HG02852 (cell line): Measurements from ENCODE around the gene SELENOI.
"Not testable (repeated sequence)": the region's sequence is repeated elsewhere in the genome, so short reads cannot be mapped to it uniquely, and the experiment has no call there.

Source experiments
- ATAC-seq: cut with Tn5 transposase; IDR thresholded peaks from one replicate; pipeline ENCODE4 v1.9.1; 2021; ENCODE audit warnings: mild to moderate bottlenecking, moderate library complexity; ENCODE audit not compliant: unreplicated experiment

Gene SELENOI

GRCh38 chr2:26355038-26355995, 9.4 kb downstream of the SELENOI start:
- no peak for ATAC-seq

DNA sequence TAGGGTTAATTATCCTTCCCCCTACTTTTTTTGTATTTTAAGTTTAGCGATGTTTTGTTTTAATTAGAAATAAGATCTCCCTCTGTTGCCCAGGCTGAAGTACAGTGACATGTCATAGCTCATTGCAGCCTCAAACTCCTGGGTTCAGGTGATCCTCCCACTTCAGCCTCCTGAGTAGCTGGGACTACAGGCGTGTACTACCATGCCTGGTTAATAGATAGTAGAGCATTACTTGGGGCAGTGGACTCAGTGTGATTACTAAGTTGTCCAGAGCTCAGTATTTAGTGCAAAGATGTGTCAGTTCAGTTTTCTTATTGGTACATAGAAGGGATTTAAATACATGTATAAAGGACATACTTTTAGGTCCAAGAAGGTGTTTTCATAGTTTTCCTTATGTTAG, 10.2 kb downstream of the SELENOI start:
- ATAC-seq, result no peak

- no peak for ATAC-seq
Measured at GRCh38 chr2:26356771-26357170, 10.8 kb downstream of the SELENOI start.

DNA sequence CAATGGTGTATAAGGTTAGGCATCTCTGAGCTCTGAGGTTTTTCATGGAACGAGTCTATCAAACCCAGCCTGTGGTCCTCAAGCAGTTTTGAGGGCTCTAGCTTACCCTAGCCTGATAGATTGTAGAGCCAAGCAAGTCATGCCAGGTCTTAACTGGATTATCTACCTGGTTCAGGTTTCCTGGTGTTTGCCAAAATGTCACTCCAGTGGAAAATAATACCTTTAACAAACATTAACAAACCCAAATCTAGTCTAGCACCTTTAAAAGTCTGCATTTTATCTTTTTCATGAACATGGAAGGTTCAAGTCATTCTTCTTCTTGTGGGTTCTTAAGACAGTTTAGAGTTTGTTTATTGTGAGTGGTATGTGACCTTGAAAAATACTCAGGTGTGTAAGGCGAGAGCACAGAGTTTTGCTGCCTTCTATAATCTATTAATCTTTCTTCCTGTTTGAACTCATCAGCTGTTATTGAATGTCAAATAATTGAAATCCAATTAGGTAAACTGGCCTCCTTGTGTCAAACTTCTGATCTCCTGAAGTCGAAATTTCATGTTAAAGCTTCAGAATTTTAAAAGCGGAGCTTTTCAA, 14.0 kb downstream of the SELENOI start:
- no peak for ATAC-seq

DNA sequence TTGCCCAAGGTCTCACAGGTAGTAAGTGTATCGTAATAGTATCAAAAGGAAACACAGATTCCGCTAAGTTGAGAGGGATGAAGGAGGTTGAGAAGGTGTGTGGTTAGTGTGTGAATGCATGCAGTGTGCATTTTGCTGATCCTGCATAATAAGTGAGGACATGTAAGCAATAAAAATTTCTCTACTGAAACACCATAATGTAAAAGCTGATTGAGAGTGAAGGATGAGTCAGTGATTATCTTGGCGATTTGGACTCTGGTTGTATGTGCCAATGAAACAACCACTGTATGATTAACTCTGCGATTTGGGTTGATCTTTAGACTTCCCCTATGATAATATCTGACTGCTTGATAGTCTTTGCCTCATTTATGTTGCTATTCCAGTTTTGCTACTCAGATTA, 17.4 kb downstream of the SELENOI start:
- no peak for ATAC-seq

- no peak for ATAC-seq
Measured at GRCh38 chr2:26363958-26364357, 18.0 kb downstream of the SELENOI start.

DNA sequence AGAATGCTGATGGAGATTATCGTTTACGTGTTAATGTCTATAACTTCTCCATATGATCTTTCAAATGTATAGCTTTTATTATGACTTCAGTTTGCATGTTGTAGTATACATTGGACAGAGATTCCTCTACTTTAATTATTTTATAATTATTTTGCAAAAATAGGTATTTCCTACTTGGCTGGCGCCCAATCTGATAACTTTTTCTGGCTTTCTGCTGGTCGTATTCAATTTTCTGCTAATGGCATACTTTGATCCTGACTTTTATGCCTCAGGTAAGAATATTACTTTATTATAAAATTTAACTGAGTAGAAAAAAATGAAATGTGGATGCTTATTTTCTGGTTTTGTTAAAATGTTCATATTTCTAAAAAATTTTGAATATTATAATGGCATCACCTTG, 18.7 kb downstream of the SELENOI start:
- ATAC-seq, result no peak

- no peak for ATAC-seq
Measured at GRCh38 chr2:26366957-26367356, 21.0 kb downstream of the SELENOI start.

DNA sequence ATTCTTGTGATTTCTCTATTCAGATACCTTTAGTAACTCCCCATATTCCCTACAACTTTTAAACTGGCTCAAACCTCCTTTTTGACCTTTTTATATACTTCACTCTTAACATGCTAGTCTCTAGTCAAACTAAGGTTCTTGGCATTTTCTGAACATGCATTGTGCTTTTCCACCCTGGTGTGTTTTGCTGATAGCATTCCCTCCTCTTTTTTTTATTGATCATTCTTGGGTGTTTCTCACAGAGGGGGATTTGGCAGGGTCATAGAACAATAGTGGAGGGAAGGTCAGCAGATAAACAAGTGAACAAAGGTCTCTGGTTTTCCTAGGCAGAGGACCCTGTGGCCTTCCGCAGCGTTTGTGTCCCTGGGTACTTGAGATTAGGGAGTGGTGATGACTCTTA, 23.7 kb downstream of the SELENOI start:
- not testable (repeated sequence) for ATAC-seq

DNA sequence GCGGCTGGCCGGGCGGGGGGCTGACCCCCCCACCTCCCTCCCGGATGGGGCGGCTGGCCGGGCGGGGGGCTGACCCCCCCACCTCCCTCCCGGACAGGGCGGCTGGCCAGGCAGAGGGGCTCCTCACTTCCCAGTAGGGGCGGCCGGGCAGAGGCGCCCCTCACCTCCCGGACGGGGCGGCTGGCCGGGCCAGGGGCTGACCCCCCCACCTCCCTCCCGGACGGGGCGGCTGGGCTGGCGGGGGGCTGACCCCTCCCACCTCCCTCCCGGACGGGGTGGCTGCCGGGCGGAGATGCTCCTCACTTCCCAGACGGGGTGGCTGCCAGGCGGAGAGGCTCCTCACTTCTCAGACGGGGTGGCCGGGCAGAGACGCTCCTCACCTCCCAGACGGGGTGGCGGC, 25.0 kb downstream of the SELENOI start:
- not testable (repeated sequence) for ATAC-seq

DNA sequence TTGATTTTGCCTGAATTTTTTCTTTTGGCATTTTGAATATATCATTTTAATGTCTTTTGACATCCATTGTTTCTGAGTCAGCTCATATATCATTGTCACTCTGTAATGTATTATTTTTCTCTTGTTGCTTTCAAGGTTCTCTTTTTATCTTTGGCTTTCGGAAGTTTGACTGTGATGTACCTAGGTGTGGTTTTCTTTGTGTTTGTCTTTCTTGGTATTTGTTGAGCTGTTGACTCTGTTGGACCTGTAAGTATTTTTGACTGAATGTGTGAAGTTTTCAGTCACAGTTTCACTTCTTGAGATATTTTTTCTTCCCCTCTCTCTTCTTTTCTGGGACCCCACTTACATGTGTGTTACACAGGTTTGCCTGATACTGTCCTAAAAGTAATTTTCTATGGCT, 30.9 kb downstream of the SELENOI start:
- ATAC-seq, result no peak

DNA sequence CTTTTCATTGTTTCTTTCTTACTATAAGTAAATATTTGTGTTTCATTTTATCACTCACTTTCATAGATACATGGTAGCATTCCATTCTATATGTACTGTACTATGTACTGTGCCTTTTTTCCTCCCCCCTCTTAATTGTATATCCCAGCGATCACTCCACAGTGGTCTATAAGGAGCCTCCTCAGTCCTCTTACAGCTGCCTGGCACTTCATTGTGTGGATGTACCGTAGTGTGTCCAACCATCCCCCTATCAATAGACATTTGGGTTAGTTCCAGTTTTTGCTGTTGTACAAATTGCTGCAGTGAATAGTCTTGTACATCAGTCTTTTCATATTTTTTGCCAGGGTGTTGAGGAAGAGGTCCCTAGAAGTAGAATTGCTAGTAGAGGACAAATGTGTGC, 34.3 kb downstream of the SELENOI start:
- no peak for ATAC-seq

DNA sequence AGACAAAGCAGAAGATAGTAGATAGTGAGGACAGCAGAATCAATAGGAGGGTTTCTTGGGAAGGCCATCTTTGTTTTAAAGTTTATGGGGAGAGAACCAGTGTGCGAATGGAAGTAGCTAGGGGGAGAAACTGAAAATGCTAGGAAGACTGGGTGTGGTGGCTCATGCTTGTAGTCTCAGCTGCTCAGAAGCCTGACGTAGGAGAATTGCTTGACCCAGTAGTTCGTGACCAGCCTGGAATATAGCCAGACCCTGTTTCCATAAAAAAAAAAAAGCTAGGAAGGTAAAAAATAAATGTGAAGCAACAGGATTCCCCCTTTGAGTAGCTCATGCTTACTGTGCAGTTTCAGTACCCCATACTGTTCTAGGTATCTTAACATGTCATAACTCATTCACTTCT, 36.6 kb downstream of the SELENOI start:
- ATAC-seq, result no peak

GRCh38 chr2:26384183-26384582, 38.2 kb downstream of the SELENOI start:
- no peak for ATAC-seq

- ATAC-seq, result no peak
Measured at GRCh38 chr2:26384597-26384996, 38.7 kb downstream of the SELENOI start.

- ATAC-seq, result no peak
Measured at GRCh38 chr2:26387189-26387588, 41.2 kb downstream of the SELENOI start.

DNA sequence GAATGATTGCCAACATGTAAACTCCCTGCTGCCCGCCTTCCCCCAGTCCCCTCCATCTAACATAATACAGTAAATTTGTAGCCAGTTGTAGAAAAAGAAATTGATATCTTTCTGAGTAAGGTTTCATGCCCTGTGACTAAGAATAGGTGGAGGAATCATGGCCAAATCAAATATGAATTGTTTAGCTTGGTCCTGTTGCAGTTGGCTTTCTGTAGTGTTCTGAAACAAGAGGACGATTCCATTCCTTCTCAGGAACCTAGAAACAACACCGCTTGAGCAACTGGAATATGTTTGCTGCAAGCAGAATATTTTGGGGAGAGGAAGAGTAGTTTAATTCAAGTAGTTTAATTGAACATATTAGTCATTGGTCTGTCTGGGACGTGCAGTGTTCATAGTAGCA, 48.8 kb downstream of the SELENOI start:
- ATAC-seq, result no peak

GRCh38 chr2:26395394-26395793, 49.5 kb downstream of the SELENOI start:
- no peak for ATAC-seq

DNA sequence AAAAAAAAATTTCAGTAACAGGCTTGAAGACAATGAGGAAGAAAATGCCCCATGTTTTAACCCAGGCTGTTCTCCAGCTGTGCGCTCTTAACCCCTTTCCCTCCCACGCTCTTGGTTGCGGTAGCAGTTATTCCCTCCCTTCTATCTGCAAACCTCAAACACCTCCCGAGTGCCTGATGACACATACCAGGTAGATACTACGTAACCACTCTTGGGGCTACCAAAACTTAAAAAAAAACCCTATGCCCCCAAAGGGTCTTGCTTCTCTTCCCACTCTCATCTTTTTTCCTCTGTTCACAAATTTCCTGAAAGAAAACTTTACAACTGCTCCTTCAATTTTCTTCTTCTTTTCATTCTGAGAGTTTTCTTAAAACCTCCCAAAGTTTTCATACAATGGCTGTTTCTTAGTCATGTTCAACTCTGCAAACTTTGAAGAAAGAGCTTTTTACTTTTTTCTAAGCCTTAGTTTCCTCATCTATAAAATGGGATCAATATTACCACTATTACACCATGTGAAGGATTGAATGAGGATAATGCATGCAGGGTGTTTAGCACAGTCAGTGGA, 50.9 kb downstream of the SELENOI start:
- no peak for ATAC-seq

DNA sequence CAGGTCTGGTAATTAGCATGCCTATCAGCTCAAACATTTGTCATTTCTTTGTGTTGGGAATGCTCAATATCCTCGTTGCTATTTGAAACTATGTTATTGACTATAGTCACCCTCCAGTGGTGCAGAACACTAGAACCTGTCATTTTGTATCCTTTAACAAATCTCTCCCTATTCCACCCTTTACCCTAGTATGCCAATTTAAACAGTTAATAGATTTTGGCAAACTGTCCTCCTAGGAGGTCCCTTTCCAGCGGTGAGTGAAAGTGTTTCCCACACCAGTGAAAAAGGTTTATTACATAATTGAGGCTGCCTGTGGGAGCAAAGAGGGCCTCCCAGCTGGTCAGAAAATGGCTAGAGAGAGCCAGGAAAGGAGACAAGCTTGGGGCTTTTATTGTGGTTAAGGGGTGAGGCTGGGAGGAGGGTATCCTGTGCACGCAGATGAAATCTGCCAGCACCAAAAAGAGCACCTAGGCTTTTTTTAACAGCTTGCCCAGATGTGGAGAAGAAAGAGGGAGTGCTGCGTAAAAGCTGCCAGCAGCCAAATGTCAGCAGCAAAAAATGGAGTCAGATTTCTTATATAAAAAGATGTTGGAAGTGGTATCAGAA, 53.9 kb downstream of the SELENOI start:
- ATAC-seq, result no peak

DNA sequence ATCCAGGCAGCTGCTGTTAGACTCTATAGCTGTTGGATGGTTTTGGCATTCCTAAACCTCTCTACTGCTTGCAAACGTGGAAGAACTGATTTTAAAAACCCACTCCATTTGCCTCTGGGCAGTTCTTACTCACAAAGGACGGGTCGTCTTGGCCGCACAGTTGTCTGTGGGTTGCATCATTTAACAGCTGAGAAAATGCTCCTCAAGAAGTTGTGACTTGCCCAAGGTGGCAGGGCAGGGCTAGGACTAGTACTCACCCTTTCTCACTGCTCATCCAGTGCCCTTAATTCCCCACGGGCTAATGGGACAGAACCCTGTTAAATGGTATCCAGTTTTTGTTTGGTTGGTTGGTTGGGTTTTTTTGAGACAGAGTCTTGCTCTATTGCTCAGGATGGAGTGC, 54.8 kb downstream of the SELENOI start:
- ATAC-seq, result no peak
